ENCODE results near the gene STAU1.

- no peak for TF ChIP-seq CTCF (IDR thresholded peaks at IDR 0.05; ENCODE audit: insufficient read depth, low read length)
- TF ChIP-seq SPI1 (IDR thresholded peaks at IDR 0.05; ENCODE audit: borderline replicate concordance, low read depth), result no peak
- TF ChIP-seq POLR2AphosphoS5 (IDR thresholded peaks at IDR 0.05; ENCODE audit: low read depth), result no peak
Observed at GRCh38 chr20:49099011-49099410, 89.1 kb downstream of the STAU1 start.

All from HL-60 (cell line).